Activated T-cell treated with anti-CD3 and anti-CD28 coated beads, Interleukin-2, amount 50 U/mL, for 48 hours (primary cell): ENCODE results near the gene LYPD3.

Experiments
- DNase-seq, 2 experiments: peaks; one replicate each; pipeline ENCODE4 v3.0.0-alpha.2; 2020

LYPD3 gene

DNA sequence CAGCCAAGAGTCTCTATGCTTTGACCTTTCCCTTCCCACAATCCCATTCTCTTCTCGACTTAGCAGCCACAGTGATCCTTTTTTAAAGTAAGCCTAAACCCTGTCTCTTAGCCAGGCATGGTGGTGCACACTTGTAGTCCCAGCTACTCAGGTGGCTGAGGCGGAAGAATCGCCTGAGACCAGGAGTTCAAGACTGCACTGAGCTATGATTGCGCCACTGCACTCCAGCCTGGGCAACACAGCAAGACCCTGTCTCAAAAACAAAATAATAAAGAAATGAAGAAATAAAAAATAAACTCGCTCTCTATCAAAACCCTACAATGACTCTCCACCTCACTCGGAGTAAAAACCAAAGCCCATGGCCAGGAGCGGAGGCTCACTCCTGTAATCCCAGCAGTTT is 36.0 kb downstream of the LYPD3 start:
- DNase-seq, result no peak

DNA sequence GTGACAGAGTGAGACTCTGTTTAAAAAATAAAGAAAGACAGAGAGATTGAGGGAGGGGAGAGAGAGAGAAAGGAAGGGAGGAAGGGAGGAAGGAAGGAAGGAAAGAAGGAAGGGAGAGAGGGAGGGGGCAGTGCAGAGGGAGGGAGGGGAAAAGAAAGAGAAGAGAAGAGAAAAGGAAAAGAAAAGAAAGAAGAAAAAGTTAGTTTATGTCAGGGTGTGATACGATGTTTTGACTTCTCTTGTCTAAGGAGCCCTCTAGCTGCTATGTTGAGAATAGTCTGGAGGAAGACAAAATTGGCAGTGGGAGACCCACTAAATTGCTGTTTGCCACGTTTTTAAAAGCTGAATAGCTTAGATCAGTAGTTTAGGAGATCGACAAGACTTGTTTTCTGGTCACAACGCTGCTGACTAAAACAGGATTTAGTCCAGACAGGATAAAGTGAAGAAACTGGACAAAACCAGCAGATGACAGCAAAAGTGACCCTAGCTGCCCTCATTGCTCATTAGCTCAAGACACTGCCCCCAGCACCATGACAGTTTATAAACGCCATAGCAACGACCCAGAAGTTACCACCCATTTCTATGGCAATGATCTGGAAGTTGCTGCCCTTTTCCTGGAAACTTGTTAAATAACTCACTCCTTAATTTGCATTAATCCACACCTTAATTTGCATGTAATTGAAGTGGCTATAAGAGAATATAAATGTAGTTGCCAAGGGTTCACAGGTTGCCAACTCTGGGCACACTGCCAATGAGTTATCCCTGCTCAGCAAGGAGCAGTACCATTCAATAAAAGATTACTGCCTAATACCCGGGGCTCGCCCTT is 39.6 kb downstream of the LYPD3 start:
- DNase-seq, result no peak

GRCh38 chr19:43423779-43424178 is 41.6 kb downstream of the LYPD3 start:
- no peak for DNase-seq

DNA sequence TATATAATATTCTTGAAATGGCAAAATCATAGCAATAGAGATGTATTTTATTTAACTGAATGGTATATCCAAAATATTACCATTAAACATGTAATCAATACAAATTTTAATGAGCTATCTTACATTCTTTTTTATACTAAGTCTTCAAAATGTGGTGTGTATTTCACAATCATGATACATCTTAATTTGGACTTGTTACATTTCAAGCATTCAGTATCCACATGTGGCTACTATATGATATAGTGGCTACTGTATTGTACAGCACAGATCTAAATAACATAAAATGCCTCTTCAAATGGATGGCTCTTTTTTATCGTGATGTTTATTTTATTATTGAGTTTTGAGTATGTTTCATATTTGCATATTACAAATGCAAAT is 42.7 kb downstream of the LYPD3 start:
- DNase-seq, result no peak

DNA sequence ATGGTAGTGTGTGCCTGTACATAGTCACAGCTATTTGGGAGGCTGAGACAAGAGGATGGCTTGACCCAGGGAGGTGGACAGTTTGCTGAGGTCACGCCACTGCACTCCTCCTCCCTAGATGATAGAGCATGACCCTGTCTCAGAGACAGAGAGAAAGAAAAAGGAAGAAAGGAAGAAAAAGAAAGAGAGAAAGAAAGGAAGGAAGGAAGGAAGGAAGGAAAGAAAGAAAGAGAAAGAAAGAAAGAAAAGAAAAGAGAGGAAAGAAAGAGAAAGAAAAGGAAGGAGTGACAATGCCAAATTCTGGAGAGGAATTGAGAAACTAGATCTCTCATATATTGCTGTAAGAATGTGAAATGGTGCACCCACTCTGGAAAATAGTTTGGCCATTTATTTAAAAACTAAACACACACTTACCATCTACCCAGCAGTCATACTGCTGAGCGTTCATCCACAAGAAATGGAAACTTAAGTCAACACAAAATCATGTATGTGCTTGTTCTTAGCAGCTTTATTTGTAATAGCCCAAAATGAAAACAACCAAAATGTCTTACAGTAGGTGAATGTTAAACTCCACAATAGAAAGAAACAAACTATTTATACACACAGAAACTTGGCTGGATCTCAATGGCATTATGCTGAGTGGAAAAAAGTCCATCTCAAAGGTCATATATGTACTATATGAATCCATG is 43.3 kb downstream of the LYPD3 start:
- DNase-seq, result no peak

GRCh38 chr19:43420954-43421353 is 44.5 kb downstream of the LYPD3 start:
- no peak for DNase-seq

GRCh38 chr19:43416951-43417623 is 48.3 kb downstream of the LYPD3 start:
- DNase-seq, result no peak

GRCh38 chr19:43414554-43414953 is 50.9 kb downstream of the LYPD3 start, which contains the start of gene TEX101:
Gene TEX101, plus strand, starts transcription at chr19:43414890. Its CDS starts 1,030 bp downstream, at chr19:43415920.
- no peak for DNase-seq

GRCh38 chr19:43412441-43412840 is 53.0 kb downstream of the LYPD3 start:
- DNase-seq, result no peak
